K562 (cell line): ENCODE measurements around the gene ERGIC3. TPM values are rescaled to one million over a fixed set of nuclear protein-coding genes. Genes with fewer than 3 reads are reported as not detected.

Source experiments
- ATAC-seq: fragments of 200-7000 bp; cut with Tn5 transposase; 3 replicates; pipeline ENCODE4 v1.9.1; 2020; ENCODE audit warnings: moderate library complexity
- BruUV-seq: library from RNA; stranded (reverse); fragments of 400-500 nt; replicated peaks from 2 replicates; lab custom pipeline; 2021; lab: Mats Ljungman, UMichigan
- CTCF ChIA-PET: fragments of 300-600 bp; formaldehyde crosslinking; extraction: SDS; loops from one replicate; lab custom pipeline; 2021; ENCODE audit warnings: low intra/inter-chr PET ratio; lab: Yijun Ruan, JAX
- POLR2A ChIA-PET: fragments of 300-600, 350-650 bp; sonication (Branson Sonifier 250); formaldehyde crosslinking; extraction: SDS; loops from one replicate; lab custom pipeline; 2021; ENCODE audit warnings: antibody characterized with exemption, inconsistent platforms; lab: Yijun Ruan, JAX
- DNase-seq, 4 experiments: peaks; one replicate each; pipeline versions ENCODE4 v3.0.0 to v3.0.0-alpha.2; 2011 to 2018; ENCODE audit warnings: low spot score in 3 of 4, mixed read lengths in 3 of 4; ENCODE audit errors: extremely low read depth in 1 of 4
- FAIRE-seq: peaks from 2 replicates; lab custom pipeline; 2011; peaks lifted over from hg19 to GRCh38; lab: Jason Lieb, UNC
- H2AFZ ChIP-seq: 2 replicates; pipeline ENCODE4 v1.6.0; 2011; ENCODE audit warnings: low read depth, low read length, control low read depth, inconsistent platforms
- H3K27ac ChIP-seq: fragments of 200-600 bp; 3 replicates; pipeline ENCODE4 v1.8.0; 2011; ENCODE audit warnings: low read depth, mild to moderate bottlenecking, control low read depth, inconsistent platforms, low read length, moderate library complexity, mixed read lengths; ENCODE audit errors: extremely low read depth
- H3K27me3 ChIP-seq, 2 experiments: fragments of 300-600 bp in 1 of 2; 2 replicates in 1 of 2; 3 replicates in 1 of 2; pipeline versions ENCODE4 v1.6.0 to v1.8.0; 2011; ENCODE audit warnings: inconsistent platforms in 2 of 2, low read length in 2 of 2, mild to moderate bottlenecking in 1 of 2, mixed read lengths in 1 of 2, moderate library complexity in 1 of 2; ENCODE audit not compliant: control insufficient read depth in 2 of 2, insufficient read depth in 2 of 2
- H3K36me3 ChIP-seq: fragments of 300-600 bp; 3 replicates; pipeline ENCODE4 v1.8.0; 2011; ENCODE audit warnings: mild to moderate bottlenecking, low read length, inconsistent platforms; ENCODE audit not compliant: control insufficient read depth, insufficient read depth
- H3K4me1 ChIP-seq, 2 experiments: fragments of 200-600 bp in 1 of 2; replicated peaks in 1 of 2; 2 replicates in 1 of 2; 3 replicates in 1 of 2; pipeline versions ENCODE4 v1.5.1 to v1.8.0; 2011; ENCODE audit warnings: inconsistent platforms in 2 of 2, low read length in 2 of 2, mild to moderate bottlenecking in 1 of 2, mixed read lengths in 1 of 2, moderate library complexity in 1 of 2; ENCODE audit not compliant: control insufficient read depth in 2 of 2, insufficient read depth in 2 of 2
- H3K4me2 ChIP-seq: 2 replicates; pipeline ENCODE4 v1.6.1; 2011; ENCODE audit warnings: low read length, control low read depth, inconsistent platforms, mixed read lengths; ENCODE audit not compliant: insufficient read depth
- H3K4me3 ChIP-seq: fragments of 200-600 bp; sonication (generic), shearing (Covaris generic); 2 replicates; pipeline ENCODE4 v1.5.1; 2016; ENCODE audit warnings: control low read depth, inconsistent platforms
- H3K79me2 ChIP-seq: fragments of 200-600 bp; 3 replicates; pipeline ENCODE4 v1.8.0; 2011; ENCODE audit warnings: low read length, inconsistent platforms; ENCODE audit not compliant: control insufficient read depth, insufficient read depth
- H3K9ac ChIP-seq, 2 experiments: 2 replicates each; pipeline versions ENCODE4 v1.6.0 to v1.6.1; 2011; ENCODE audit warnings: low read depth in 2 of 2, low read length in 2 of 2, control low read depth in 1 of 2, inconsistent platforms in 1 of 2, mild to moderate bottlenecking in 1 of 2, mixed read lengths in 1 of 2; ENCODE audit not compliant: insufficient read depth in 1 of 2
- H3K9me1 ChIP-seq: one replicate; pipeline ENCODE4 v1.6.0; 2011; ENCODE audit warnings: inconsistent platforms, mild to moderate bottlenecking, low read length, moderate library complexity; ENCODE audit not compliant: control insufficient read depth, insufficient read depth
- H3K9me3 ChIP-seq: replicated peaks from 2 replicates; pipeline ENCODE4 v1.5.1; 2011; ENCODE audit warnings: low read depth, low read length, inconsistent platforms; ENCODE audit not compliant: control insufficient read depth, insufficient read depth
- H4K20me1 ChIP-seq: replicated peaks from 2 replicates; pipeline ENCODE4 v1.6.1; 2011; ENCODE audit warnings: low read length, inconsistent platforms, mixed read lengths; ENCODE audit not compliant: control insufficient read depth, insufficient read depth
- NR1H2 ChIP-seq: sonication (generic); formaldehyde crosslinking; IDR thresholded peaks from 2 replicates; pipeline ENCODE4 v1.4.0; 2020; ENCODE audit warnings: mild to moderate bottlenecking, missing genetic modification reagents
- POLR2G ChIP-seq: fragments of 200-400 bp; formaldehyde crosslinking; IDR thresholded peaks from 2 replicates; pipeline ENCODE4 v1.6.1; 2017; ENCODE audit warnings: low read depth, mild to moderate bottlenecking, antibody characterized with exemption, low read length, moderate library complexity
- RFX1 ChIP-seq: fragments of 450-650 bp; IDR thresholded peaks from 2 replicates; pipeline ENCODE4 v1.6.1; 2016; ENCODE audit warnings: mild to moderate bottlenecking, moderate library complexity
- ZBTB11 ChIP-seq, 3 experiments: fragments of 200-800 bp in 1 of 3; fragments of 250-450 bp in 1 of 3; fragments of 450-650 bp in 1 of 3; sonication (Bioruptor Pico) in 1 of 3; sonication (Bioruptor generic) in 1 of 3; formaldehyde crosslinking in 1 of 3; IDR thresholded peaks; 2 replicates each; pipeline versions ENCODE4 v1.6.1 to v1.8.0; 2016 to 2022; ENCODE audit warnings: mild to moderate bottlenecking in 2 of 3, missing genetic modification characterization in 2 of 3, missing compliant biosample characterization in 1 of 3, moderate library complexity in 1 of 3
- ZNF449 ChIP-seq: fragments of 250-450 bp; sonication (Bioruptor Pico); IDR thresholded peaks from 2 replicates; pipeline ENCODE4 v1.8.0; 2022; ENCODE audit warnings: moderate library complexity, mild to moderate bottlenecking, inconsistent platforms
- WGBS: fragments of 100-300 bp; shearing (Covaris generic); methylation state at CpG from one replicate; pipeline ENCODE4 v1.1.6; 2016; ENCODE audit warnings: low coverage, mixed read lengths; ENCODE audit not compliant: insufficient coverage; ENCODE audit errors: missing lambda C conversion rate; 5-methylcytosine and 5-hydroxymethylcytosine counted together
- in situ Hi-C: fragments of 300-500 bp; cut with MboI; formaldehyde crosslinking; loops from 4 replicates; pipeline ENCODE4 v1.15.0; 2018; ENCODE audit warnings: inconsistent platforms, mixed read lengths
- intact Hi-C: fragments of 100-400 bp; cut with micrococcal nuclease; formaldehyde crosslinking; loops from 2 replicates; pipeline ENCODE4 v1.14.2; 2022
- polyA plus RNA-seq, 8 experiments: library from polyadenylated mRNA; depleted of rRNA in 4 of 8; stranded (reverse) in 5 of 8; unstranded in 3 of 8; fragments of >200 nt; fragmentation: Nextera tagmentation in 2 of 8; fragmentation: Illumina TruSeq in 1 of 8; extraction: Ambion mirVana in 2 of 8; extraction: Trizol in 1 of 8; gene quantifications; 2 replicates each; pipeline versions ENCODE4 v1.2.1 to v1.2.3, GENCODE V29; 2011 to 2014; ENCODE audit warnings: inconsistent platforms in 1 of 8, missing spikeins in 1 of 8
- total RNA-seq, 7 experiments: library from RNA; depleted of rRNA in 6 of 7; stranded (reverse); fragments of >200 nt in 6 of 7; fragmentation: Illumina TruSeq in 2 of 7; extraction: Trizol in 2 of 7; gene quantifications; 2 replicates each; pipeline versions ENCODE4 v1.2.1 to v1.2.3, GENCODE V29; 2011 to 2021; ENCODE audit warnings: low replicate concordance in 1 of 7
- TF ChIP-seq, protein P1 (sequence below): IDR thresholded peaks from 2 replicates; pipeline ENCODE4 v1.6.1; 2014; ENCODE audit warnings: antibody characterized with exemption

The ERGIC3 gene
- total and polyA plus RNA-seq, 9 of the 15 experiments (the other 6 are each of a cell fraction or from before 2014, with no cell fraction given), result 121 to 278 (median 184) TPM

- TF ChIP-seq ZBTB11 (CRISPR knock-in tag; IDR thresholded peaks at IDR 0.05), result no peak
These were observed 38.6 kb upstream of the ERGIC3 start (continued) for GRCh38 chr20:35503281-35503680.

DNA sequence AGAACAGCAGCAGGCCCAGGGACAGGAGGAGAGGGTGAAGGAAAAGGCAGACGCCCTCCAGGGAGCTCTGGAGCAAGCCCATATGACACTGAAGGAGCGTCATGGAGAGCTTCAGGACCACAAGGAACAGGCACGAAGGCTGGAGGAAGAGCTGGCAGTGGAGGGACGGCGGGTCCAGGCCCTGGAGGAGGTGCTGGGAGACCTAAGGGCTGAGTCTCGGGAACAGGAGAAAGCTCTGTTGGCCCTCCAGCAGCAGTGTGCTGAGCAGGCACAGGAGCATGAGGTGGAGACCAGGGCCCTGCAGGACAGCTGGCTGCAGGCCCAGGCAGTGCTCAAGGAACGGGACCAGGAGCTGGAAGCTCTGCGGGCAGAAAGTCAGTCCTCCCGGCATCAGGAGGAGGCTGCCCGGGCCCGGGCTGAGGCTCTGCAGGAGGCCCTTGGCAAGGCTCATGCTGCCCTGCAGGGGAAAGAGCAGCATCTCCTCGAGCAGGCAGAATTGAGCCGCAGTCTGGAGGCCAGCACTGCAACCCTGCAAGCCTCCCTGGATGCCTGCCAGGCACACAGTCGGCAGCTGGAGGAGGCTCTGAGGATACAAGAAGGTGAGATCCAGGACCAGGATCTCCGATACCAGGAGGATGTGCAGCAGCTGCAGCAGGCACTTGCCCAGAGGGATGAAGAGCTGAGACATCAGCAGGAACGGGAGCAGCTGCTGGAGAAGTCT lies 37.9 kb upstream of the ERGIC3 start:
- ChIA-PET CTCF (interaction anchor here (0.6 kb wide), 1 partner anchor 116 kb away, joined by 3 read pairs; no protein-coding TSS in a partner anchor), POLR2A (interaction anchor here (0.7 to 1.7 kb wide), 5 partner anchors 13 to 561 kb away, joined by 3 read pairs; no protein-coding TSS in a partner anchor)
- no peaks in the 10 kb centered on the region for H3K9me3 ChIP-seq
- H4K20me1 ChIP-seq, result 0 out of 2 replicates have a peak, but pooled peaks cover 8% of the 10 kb centered on the region
- H3K36me3 ChIP-seq, result peaks cover 76% of the 10 kb centered on the region; the same call in 2 of the 3 replicates
- no peaks in the 10 kb centered on the region for H3K79me2 ChIP-seq
- H3K4me3 ChIP-seq, result no peak overlapping the region
- H2AFZ ChIP-seq, result no peak overlapping the region
- no peaks in the 10 kb centered on the region for H3K27me3 ChIP-seq
- FAIRE-seq (no peak), DNase-seq (no peak), ATAC-seq (no peak)
- H3K9ac ChIP-seq, result peak overlapping the region in 1 of 2 experiments; percentile 53; a peak in 1 of 4 replicates
- TF ChIP-seq POLR2G, result peak; percentile 46
- TF ChIP-seq, protein P1, sequence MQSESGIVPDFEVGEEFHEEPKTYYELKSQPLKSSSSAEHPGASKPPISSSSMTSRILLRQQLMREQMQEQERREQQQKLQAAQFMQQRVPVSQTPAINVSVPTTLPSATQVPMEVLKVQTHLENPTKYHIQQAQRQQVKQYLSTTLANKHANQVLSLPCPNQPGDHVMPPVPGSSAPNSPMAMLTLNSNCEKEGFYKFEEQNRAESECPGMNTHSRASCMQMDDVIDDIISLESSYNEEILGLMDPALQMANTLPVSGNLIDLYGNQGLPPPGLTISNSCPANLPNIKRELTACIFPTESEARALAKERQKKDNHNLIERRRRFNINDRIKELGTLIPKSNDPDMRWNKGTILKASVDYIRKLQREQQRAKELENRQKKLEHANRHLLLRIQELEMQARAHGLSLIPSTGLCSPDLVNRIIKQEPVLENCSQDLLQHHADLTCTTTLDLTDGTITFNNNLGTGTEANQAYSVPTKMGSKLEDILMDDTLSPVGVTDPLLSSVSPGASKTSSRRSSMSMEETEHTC, result no peak
- no peak for TF ChIP-seq ZNF449
- TF ChIP-seq NR1H2 (CRISPR knock-in tag), result no peak
- no peak for TF ChIP-seq RFX1
- 88% methylated on average over 14 of the region's 16 CpGs for WGBS
- no peak overlapping the region for H3K4me2 ChIP-seq
- no peaks in the 10 kb centered on the region for H3K9me1 ChIP-seq
- in situ Hi-C loops, result no loop called here
- no TSS peak for BruUV-seq
- intact Hi-C loops, result no loop called here
- no peak overlapping the region for H3K27ac ChIP-seq
- peaks cover 0 to 4% of the 10 kb centered on the region in 2 experiments; a peak in 1 of 5 replicates for H3K4me1 ChIP-seq
